PC-9 (cell line): ENCODE measurements around the gene RAPGEF1. TPM values are rescaled to one million over a fixed set of nuclear protein-coding genes. Genes with fewer than 3 reads are reported as not detected.
"Not testable (repeated sequence)": the region's sequence is repeated elsewhere in the genome, so short reads cannot be mapped to it uniquely, and the experiment has no call there.

ENCODE experiments used
- BruUV-seq: library from RNA; stranded (reverse); fragments of 400-500 nt; replicated peaks from 2 replicates; lab custom pipeline; 2021; lab: Mats Ljungman, UMichigan
- CTCF ChIA-PET: fragments of 300-600 bp; sonication (Branson Sonifier 250); formaldehyde crosslinking; loops from one replicate; lab custom pipeline; 2022; ENCODE audit warnings: antibody characterized with exemption; lab: Charles Lee
- POLR2A ChIA-PET: fragments of 300-600 bp; sonication (Branson Sonifier 250); formaldehyde crosslinking; loops from one replicate; lab custom pipeline; 2022; ENCODE audit warnings: antibody characterized with exemption; ENCODE audit not compliant: unreplicated experiment; lab: Charles Lee
- DNase-seq, 2 experiments: peaks; one replicate each; pipeline versions ENCODE4 v3.0.0 to v3.0.0-alpha.2; 2015 to 2022; ENCODE audit warnings: mixed read lengths in 1 of 2
- H2AFZ ChIP-seq: fragments of 200-600 bp; sonication (generic); 2 replicates; pipeline ENCODE4 v1.8.1; 2017; ENCODE audit warnings: antibody characterized with exemption
- H3F3A ChIP-seq: fragments of 200-600 bp; sonication (generic); 2 replicates; pipeline ENCODE4 v1.8.1; 2017; ENCODE audit warnings: antibody characterized with exemption, mild to moderate bottlenecking, low read depth; ENCODE audit not compliant: insufficient read depth
- H3K27ac ChIP-seq: fragments of 200-600 bp; sonication (generic); 2 replicates; pipeline ENCODE4 v1.6.1; 2016; ENCODE audit warnings: mixed run types
- H3K27me3 ChIP-seq: fragments of 200-600 bp; sonication (generic); 2 replicates; pipeline ENCODE4 v1.6.1; 2016; ENCODE audit warnings: low read depth, mixed run types; ENCODE audit not compliant: insufficient read depth
- H3K36me3 ChIP-seq: fragments of 200-600 bp; sonication (generic); 2 replicates; pipeline ENCODE4 v1.6.1; 2016; ENCODE audit warnings: low read depth, mixed run types
- H3K4me1 ChIP-seq: fragments of 200-600 bp; sonication (generic); replicated peaks from 2 replicates; pipeline ENCODE4 v1.6.1; 2016; ENCODE audit warnings: mixed run types; ENCODE audit not compliant: insufficient read depth
- H3K4me2 ChIP-seq: fragments of 200-600 bp; sonication (generic); 2 replicates; pipeline ENCODE4 v1.6.1; 2017; ENCODE audit warnings: mixed run types
- H3K4me3 ChIP-seq: fragments of 200-600 bp; sonication (generic); 2 replicates; pipeline ENCODE4 v1.6.1; 2016; ENCODE audit warnings: mixed run types
- H3K79me2 ChIP-seq: fragments of 200-600 bp; sonication (generic); 2 replicates; pipeline ENCODE4 v1.6.1; 2017; ENCODE audit warnings: low read depth, mixed run types
- H3K9me2 ChIP-seq: fragments of 200-600 bp; sonication (generic); 2 replicates; pipeline ENCODE4 v1.8.1; 2017; ENCODE audit warnings: mild to moderate bottlenecking; ENCODE audit not compliant: insufficient read depth
- H3K9me3 ChIP-seq: fragments of 200-600 bp; sonication (generic); 2 replicates; pipeline ENCODE4 v1.8.1; 2016; ENCODE audit warnings: low read depth; ENCODE audit not compliant: insufficient read depth
- H4K20me1 ChIP-seq: fragments of 200-600 bp; sonication (generic); 2 replicates; pipeline ENCODE4 v1.8.1; 2017; ENCODE audit not compliant: insufficient read depth
- CTCF ChIP-seq: fragments of 200-600 bp; sonication (generic); conservative IDR thresholded peaks from 2 replicates; pipeline ENCODE4 v1.6.1; 2017; ENCODE audit warnings: mixed run types, antibody characterized with exemption, mild to moderate bottlenecking, moderate library complexity
- EZH2 ChIP-seq: fragments of 200-600 bp; sonication (generic); IDR thresholded peaks from 2 replicates; pipeline ENCODE4 v1.8.0; 2017; ENCODE audit warnings: antibody characterized with exemption, low read depth
- intact Hi-C: fragments of 100-400 bp; cut with micrococcal nuclease; formaldehyde crosslinking; loops from one replicate; pipeline ENCODE4 v1.10.0; 2022; ENCODE audit not compliant: unreplicated experiment
- total RNA-seq: library from RNA; stranded (reverse); gene quantifications from 2 replicates; pipeline ENCODE4 v1.2.3, GENCODE V29; 2021

RAPGEF1 gene
- total RNA-seq, 1 experiment from 2014 or later = 66.5 TPM

GRCh38 chr9:131657456-131657855 lies 82.4 kb downstream of the RAPGEF1 start:
- Histone ChIP-seq H3K4me3 (peak overlapping the region; percentile 27; the same call in 1 of the 2 replicates), H4K20me1 (no peaks in the 10 kb centered on the region), H3K4me2 (peak overlapping the region; percentile 73), H3K79me2 (peaks cover 19% of the 10 kb centered on the region; the same call in 1 of the 2 replicates), H3K9me3 (no peaks in the 10 kb centered on the region), H3K27me3 (no peaks in the 10 kb centered on the region), H3K9me2 (no peaks in the 10 kb centered on the region), H3K27ac (peak overlapping the region; percentile 90), H3K4me1 (peaks cover 42% of the 10 kb centered on the region), H2AFZ (no peak overlapping the region), H3K36me3 (no peaks in the 10 kb centered on the region), H3F3A (peaks cover 25% of the 10 kb centered on the region)
- no TSS peak for BruUV-seq
- DNase-seq = peak; percentile 34 to 70
- CTCF ChIA-PET = no interaction called here
- intact Hi-C loops = no loop called here
- POLR2A ChIA-PET = interaction anchor here (1.5 kb wide), 1 partner anchor 49 kb away, joined by 5 read pairs; no protein-coding TSS in a partner anchor
- TF ChIP-seq CTCF = no peak
- TF ChIP-seq EZH2 = no peak

- H3K36me3 ChIP-seq = no peaks in the 10 kb centered on the region
- intact Hi-C loops = no loop called here
- CTCF ChIA-PET = no interaction called here
- POLR2A ChIA-PET = no interaction called here
- peak overlapping the region; percentile 90 for H3K27ac ChIP-seq
- H3K4me2 ChIP-seq = peak overlapping the region; percentile 73
- H2AFZ ChIP-seq = no peak overlapping the region
- no TSS peak for BruUV-seq
- H3K9me2 ChIP-seq = no peaks in the 10 kb centered on the region
- TF ChIP-seq CTCF (no peak), EZH2 (no peak)
- no peaks in the 10 kb centered on the region for H3K9me3 ChIP-seq
- DNase-seq = no peak
- H3K4me3 ChIP-seq = no peak overlapping the region
- H3K4me1 ChIP-seq = peaks cover 45% of the 10 kb centered on the region
- H4K20me1 ChIP-seq = no peaks in the 10 kb centered on the region
- H3K27me3 ChIP-seq = no peaks in the 10 kb centered on the region
- peaks cover 25% of the 10 kb centered on the region for H3F3A ChIP-seq
- H3K79me2 ChIP-seq = peaks cover 19% of the 10 kb centered on the region; the same call in 1 of the 2 replicates
Observed at GRCh38 chr9:131657037-131657377, 82.9 kb downstream of the RAPGEF1 start.

- Histone ChIP-seq H2AFZ (no peak overlapping the region), H4K20me1 (no peaks in the 10 kb centered on the region), H3K9me3 (no peaks in the 10 kb centered on the region), H3K9me2 (no peaks in the 10 kb centered on the region), H3K4me1 (peaks cover 50% of the 10 kb centered on the region), H3K79me2 (peaks cover 19% of the 10 kb centered on the region; the same call in 1 of the 2 replicates), H3K4me2 (peak overlapping the region; percentile 73; the same call in 1 of the 2 replicates), H3K36me3 (no peaks in the 10 kb centered on the region), H3K27ac (0 out of 2 replicates have a peak overlapping the region, but pooled peaks have one; percentile 90), H3K27me3 (no peaks in the 10 kb centered on the region), H3K4me3 (no peak overlapping the region), H3F3A (peaks cover 25% of the 10 kb centered on the region)
- intact Hi-C loops = no loop called here
- ChIA-PET CTCF (no interaction called here), POLR2A (no interaction called here)
- DNase-seq = no peak
- no TSS peak for BruUV-seq
- TF ChIP-seq CTCF (no peak), EZH2 (no peak)
Observed at GRCh38 chr9:131656356-131657036, 83.4 kb downstream of the RAPGEF1 start.

- H2AFZ ChIP-seq, H3K27me3 ChIP-seq, CTCF ChIA-PET, H3K27ac ChIP-seq, DNase-seq, H4K20me1 ChIP-seq, BruUV-seq, POLR2A ChIA-PET, H3K4me3 ChIP-seq, H3K36me3 ChIP-seq, H3K9me3 ChIP-seq, H3K9me2 ChIP-seq, intact Hi-C loops: not testable (repeated sequence)
- Histone ChIP-seq H3K4me1 (peaks cover 55% of the 10 kb centered on the region), H3K4me2 (peak overlapping the region; percentile 14; the same call in 1 of the 2 replicates), H3F3A (peaks cover 31% of the 10 kb centered on the region), H3K79me2 (peaks cover 19% of the 10 kb centered on the region; the same call in 1 of the 2 replicates)
Observed at GRCh38 chr9:131654369-131654768, 85.5 kb downstream of the RAPGEF1 start.
